Tibial nerve (tissue), 4 donors: ENCODE measurements around the gene SKAP2. TPM values are rescaled to one million over a fixed set of nuclear protein-coding genes. Genes with fewer than 3 reads are reported as not detected.

Experiments
- DNase-seq, 2 donors: peaks; one replicate each; pipeline ENCODE4 v3.0.0-alpha.2; 2019; ENCODE audit warnings: low spot score in 2 of 2
- H3K27ac ChIP-seq, 4 donors: fragments of 200-600 bp; sonication (generic) in 3 of 4; one replicate each; pipeline ENCODE4 v1.5.1; 2017 to 2019; ENCODE audit warnings: mild to moderate bottlenecking in 1 of 4
- H3K27me3 ChIP-seq, 2 donors: fragments of 200-600 bp; sonication (generic) in 1 of 2; one replicate each; pipeline versions ENCODE4 v1.5.1 to v1.6.0; 2017 to 2019
- H3K36me3 ChIP-seq, 3 donors: fragments of 200-600 bp; sonication (generic); one replicate each; pipeline ENCODE4 v1.5.1; 2018 to 2019
- H3K4me1 ChIP-seq, 4 donors: fragments of 200-600 bp; sonication (generic) in 3 of 4; one replicate each; pipeline ENCODE4 v1.5.1; 2017 to 2019
- H3K4me3 ChIP-seq, 4 donors: fragments of 200-600 bp; sonication (generic) in 3 of 4; one replicate each; pipeline ENCODE4 v1.5.1; 2017 to 2019; ENCODE audit warnings: mild to moderate bottlenecking in 1 of 4, moderate library complexity in 1 of 4
- H3K9me3 ChIP-seq, 4 donors: fragments of 200-600 bp; sonication (generic) in 3 of 4; one replicate each; pipeline ENCODE4 v1.5.1; 2017 to 2019
- CTCF ChIP-seq, 5 experiments: fragments of 200-600 bp in 3 of 5; fragments of 450-650 bp in 2 of 5; sonication (generic) in 3 of 5; IDR thresholded peaks; one replicate each; pipeline ENCODE4 v1.5.1; 2016 to 2019; ENCODE audit warnings: antibody characterized with exemption in 5 of 5, mild to moderate bottlenecking in 3 of 5, moderate library complexity in 2 of 5
- EP300 ChIP-seq, 2 donors: sonication (generic); formaldehyde crosslinking; IDR thresholded peaks; one replicate each; pipeline ENCODE4 v1.6.1; 2017; ENCODE audit warnings: antibody characterized with exemption in 2 of 2, mild to moderate bottlenecking in 1 of 2
- POLR2A ChIP-seq, 2 donors: fragments of 450-650 bp; IDR thresholded peaks; one replicate each; pipeline ENCODE4 v1.6.1; 2017; ENCODE audit warnings: antibody characterized with exemption in 2 of 2, mild to moderate bottlenecking in 2 of 2, moderate library complexity in 2 of 2
- WGBS, 2 donors: methylation state at CpG; one replicate each; pipeline ENCODE4 v1.1.5; 2018; 5-methylcytosine and 5-hydroxymethylcytosine counted together
- total RNA-seq, 4 donors: library from RNA; depleted of rRNA; stranded (reverse); fragments of >200 nt; gene quantifications; one replicate each; pipeline ENCODE4 v1.1.0, GENCODE V29; 2016

Gene SKAP2
- total RNA-seq, 4 donors from 2014 or later = 14.1 to 33.7 (median 27.6) TPM

- no peak overlapping the region for H3K27ac ChIP-seq
- no peaks in the 10 kb centered on the region for H3K9me3 ChIP-seq
- peaks cover 0 to 15% (median 3%) of the 10 kb centered on the region in 4 donors for H3K4me1 ChIP-seq
- no peak for DNase-seq
- WGBS, 2 donors = 92 to 94% methylated on average over 1 of the region's 1 CpG
- no peaks in the 10 kb centered on the region for H3K27me3 ChIP-seq
- H3K4me3 ChIP-seq = no peak overlapping the region
- TF ChIP-seq POLR2A (IDR thresholded peaks at IDR 0.05) (no peak), CTCF (IDR thresholded peaks at IDR 0.05) (no peak), EP300 (IDR thresholded peaks at IDR 0.05) (no peak)
- H3K36me3 ChIP-seq = no peaks in the 10 kb centered on the region
Measured at GRCh38 chr7:26709210-26709990, 155.0 kb downstream of the SKAP2 start.

GRCh38 chr7:26705567-26705966 lies 158.8 kb downstream of the SKAP2 start:
- peaks cover 0 to 27% (median 3%) of the 10 kb centered on the region in 4 donors for H3K4me1 ChIP-seq
- WGBS, 2 donors = 15 to 33% methylated on average over 2 of the region's 2 CpGs
- no peak for DNase-seq
- no peak overlapping the region for H3K4me3 ChIP-seq
- no peak overlapping the region for H3K27ac ChIP-seq
- H3K27me3 ChIP-seq = no peaks in the 10 kb centered on the region
- no peaks in the 10 kb centered on the region for H3K36me3 ChIP-seq
- TF ChIP-seq POLR2A (IDR thresholded peaks at IDR 0.05) = no peak
- no peak for TF ChIP-seq EP300 (IDR thresholded peaks at IDR 0.05)
- TF ChIP-seq CTCF (IDR thresholded peaks at IDR 0.05) = no peak
- H3K9me3 ChIP-seq = no peaks in the 10 kb centered on the region

GRCh38 chr7:26704786-26705185 lies 159.6 kb downstream of the SKAP2 start:
- no peak overlapping the region for H3K27ac ChIP-seq
- TF ChIP-seq CTCF (IDR thresholded peaks at IDR 0.05) (no peak), POLR2A (IDR thresholded peaks at IDR 0.05) (no peak), EP300 (IDR thresholded peaks at IDR 0.05) (peak in 1 of 2 donors; percentile 16)
- H3K36me3 ChIP-seq = no peaks in the 10 kb centered on the region

GRCh38 chr7:26704036-26704435 lies 160.4 kb downstream of the SKAP2 start:
- no peaks in the 10 kb centered on the region for H3K27me3 ChIP-seq
- no peaks in the 10 kb centered on the region for H3K9me3 ChIP-seq
- H3K36me3 ChIP-seq = no peaks in the 10 kb centered on the region
- H3K27ac ChIP-seq = no peak overlapping the region
- H3K4me1 ChIP-seq = peaks cover 0 to 33% (median 3%) of the 10 kb centered on the region in 4 donors
- no peak for TF ChIP-seq EP300 (IDR thresholded peaks at IDR 0.05)
- TF ChIP-seq POLR2A (IDR thresholded peaks at IDR 0.05) = no peak
- no peak for TF ChIP-seq CTCF (IDR thresholded peaks at IDR 0.05)
- no peak for DNase-seq
- WGBS, 2 donors = 27 to 36% methylated on average over 1 of the region's 1 CpG
- H3K4me3 ChIP-seq = no peak overlapping the region

More at GRCh38 chr7:26704786-26705185, 159.6 kb downstream of the SKAP2 start:
- Histone ChIP-seq H3K4me1 (peaks cover 0 to 33% (median 3%) of the 10 kb centered on the region in 4 donors), H3K9me3 (no peaks in the 10 kb centered on the region), H3K4me3 (no peak overlapping the region), H3K27me3 (no peaks in the 10 kb centered on the region)
- 64 to 67% methylated on average over 2 of the region's 2 CpGs for WGBS, 2 donors
- no peak for DNase-seq

GRCh38 chr7:26700893-26701292 lies 163.5 kb downstream of the SKAP2 start:
- H3K4me1 ChIP-seq = peaks cover 0 to 33% (median 2%) of the 10 kb centered on the region in 4 donors
- no peak overlapping the region for H3K4me3 ChIP-seq
- TF ChIP-seq CTCF (IDR thresholded peaks at IDR 0.05) = no peak
- no peak for TF ChIP-seq POLR2A (IDR thresholded peaks at IDR 0.05)
- no peak for TF ChIP-seq EP300 (IDR thresholded peaks at IDR 0.05)
- peak overlapping the region in 1 of 4 donors; percentile 11 for H3K27ac ChIP-seq
- no peak for DNase-seq
- H3K27me3 ChIP-seq = no peaks in the 10 kb centered on the region
- no peaks in the 10 kb centered on the region for H3K36me3 ChIP-seq
- no peaks in the 10 kb centered on the region for H3K9me3 ChIP-seq
